Activated naive CD4-positive, alpha-beta T cell treated with Interleukin-2 at 50 U/mL for 16 hours (primary cell): ENCODE measurements around the gene TMPRSS7.

Experiments
- DNase-seq: peaks from one replicate; pipeline ENCODE4 v3.0.0-alpha.2; 2020

TMPRSS7 gene

GRCh38 chr3:112034436-112034835, at the start of gene TMPRSS7:
TMPRSS7 (plus strand) TSS chr3:112034736; CDS start chr3:112034846, 110 bp downstream.
- DNase-seq: no peak

- no peak for DNase-seq
Observed at GRCh38 chr3:111986800-111987199, 47.7 kb upstream of the TMPRSS7 start.

GRCh38 chr3:111989061-111989678, 45.4 kb upstream of the TMPRSS7 start:
- DNase-seq: no peak

- DNase-seq: no peak
Observed at GRCh38 chr3:111993038-111993437, 41.5 kb upstream of the TMPRSS7 start.

GRCh38 chr3:111998636-111999483, 35.7 kb upstream of the TMPRSS7 start, which contains the start of gene TAGLN3:
TAGLN3 (plus strand) TSS chr3:111998922; CDS start chr3:111999423, 501 bp downstream.
- no peak for DNase-seq

GRCh38 chr3:111999484-112000324, 34.8 kb upstream of the TMPRSS7 start:
- no peak for DNase-seq

GRCh38 chr3:112000367-112000771, 34.2 kb upstream of the TMPRSS7 start:
- no peak for DNase-seq

- no peak for DNase-seq
Observed at GRCh38 chr3:112000966-112001365, 33.6 kb upstream of the TMPRSS7 start.

GRCh38 chr3:112001526-112001925, 33.0 kb upstream of the TMPRSS7 start:
- no peak for DNase-seq

GRCh38 chr3:112002096-112002971, 32.2 kb upstream of the TMPRSS7 start:
- peak; percentile 63 for DNase-seq

- DNase-seq: no peak
Observed at GRCh38 chr3:112003321-112004080, 31.0 kb upstream of the TMPRSS7 start.

GRCh38 chr3:112004187-112004586, 30.3 kb upstream of the TMPRSS7 start:
- no peak for DNase-seq

- no peak for DNase-seq
Observed at GRCh38 chr3:112004669-112005068, 29.9 kb upstream of the TMPRSS7 start.

- DNase-seq: no peak
Observed at GRCh38 chr3:112005091-112005672, 29.4 kb upstream of the TMPRSS7 start.

GRCh38 chr3:112007633-112008032, 26.9 kb upstream of the TMPRSS7 start:
- no peak for DNase-seq

GRCh38 chr3:112009670-112010069, 24.9 kb upstream of the TMPRSS7 start:
- no peak for DNase-seq

GRCh38 chr3:112010636-112011035, 23.9 kb upstream of the TMPRSS7 start:
- no peak for DNase-seq

GRCh38 chr3:112011376-112011940, 23.1 kb upstream of the TMPRSS7 start:
- no peak for DNase-seq

GRCh38 chr3:112012205-112012992, 22.1 kb upstream of the TMPRSS7 start:
- DNase-seq: no peak
